Stimulated activated CD8-positive, alpha-beta memory T cell treated with anti-CD3 and anti-CD28 coated beads, Interleukin-7, amount 100 ng/mL, for 1 hour (primary cell): ENCODE results near the gene SLC12A6.
A peak's percentile ranks its signal among the peaks of the same experiment; 100 is the strongest.

Experiments used
- DNase-seq, 2 donors: peaks; one replicate each; pipeline ENCODE4 v3.0.0-alpha.2; 2020; ENCODE audit warnings: low read depth in 2 of 2

The SLC12A6 gene

GRCh38 chr15:34259566-34259965 is 78.0 kb downstream of the SLC12A6 start:
- DNase-seq, result no peak

GRCh38 chr15:34258151-34258550 is 79.4 kb downstream of the SLC12A6 start:
- DNase-seq, result no peak

- no peak for DNase-seq
These were observed 85.0 kb downstream of the SLC12A6 start for GRCh38 chr15:34252545-34252944.

- no peak for DNase-seq
These were observed 89.4 kb downstream of the SLC12A6 start for GRCh38 chr15:34248190-34248589.

- DNase-seq, result no peak
These were observed 91.2 kb downstream of the SLC12A6 start for GRCh38 chr15:34246276-34246976.

GRCh38 chr15:34243226-34243625 is 94.4 kb downstream of the SLC12A6 start:
- DNase-seq, result no peak

GRCh38 chr15:34242331-34242710 is 95.3 kb downstream of the SLC12A6 start:
- no peak for DNase-seq

GRCh38 chr15:34241376-34242330 is 95.9 kb downstream of the SLC12A6 start:
- no peak for DNase-seq

GRCh38 chr15:34240537-34240936 is 97.0 kb downstream of the SLC12A6 start:
- no peak for DNase-seq

- no peak for DNase-seq
These were observed 98.3 kb downstream of the SLC12A6 start for GRCh38 chr15:34239151-34239808.

- no peak for DNase-seq
These were observed 104.0 kb downstream of the SLC12A6 start for GRCh38 chr15:34233614-34234013.

- DNase-seq, result no peak
These were observed 113.5 kb downstream of the SLC12A6 start for GRCh38 chr15:34223904-34224596.

- no peak for DNase-seq
These were observed 119.9 kb downstream of the SLC12A6 start for GRCh38 chr15:34217587-34218225.

GRCh38 chr15:34216527-34217270 is 120.9 kb downstream of the SLC12A6 start:
- DNase-seq, result no peak

- DNase-seq, result no peak
These were observed 123.4 kb downstream of the SLC12A6 start for GRCh38 chr15:34214135-34214534.

GRCh38 chr15:34213690-34214089 is 123.9 kb downstream of the SLC12A6 start:
- DNase-seq, result no peak

GRCh38 chr15:34209421-34210282 is 127.9 kb downstream of the SLC12A6 start, which contains the start of gene KATNBL1:
Gene KATNBL1, minus strand, starts transcription at chr15:34210096. Its CDS starts 46,420 bp downstream, at chr15:34163676.
- DNase-seq, result peak; percentile 88 to 99

GRCh38 chr15:34206011-34206410 is 131.6 kb downstream of the SLC12A6 start:
- DNase-seq, result no peak

- DNase-seq, result no peak
These were observed 133.6 kb downstream of the SLC12A6 start for GRCh38 chr15:34203936-34204335.
